Trophoblast cell (in vitro differentiated cells and primary cell): ENCODE results near the gene MAPT.
A peak's percentile ranks its signal among the peaks of the same experiment; 100 is the strongest.

Source experiments
- DNase-seq, 2 donors: peaks; one replicate each; pipeline ENCODE4 v3.0.0-alpha.2; 2016
- H2AFZ ChIP-seq: 2 replicates; pipeline ENCODE4 v1.6.1; 2013; ENCODE audit warnings: low read length, moderate library complexity, mild to moderate bottlenecking; ENCODE audit not compliant: insufficient read depth, poor library complexity
- H2AK5ac ChIP-seq: 2 replicates; pipeline ENCODE4 v1.6.1; 2013; ENCODE audit warnings: mild to moderate bottlenecking, low read length
- H2BK120ac ChIP-seq: 2 replicates; pipeline ENCODE4 v1.6.1; 2013; ENCODE audit warnings: low read length, mild to moderate bottlenecking, moderate library complexity; ENCODE audit not compliant: insufficient read depth, poor library complexity
- H2BK12ac ChIP-seq: 2 replicates; pipeline ENCODE4 v1.6.1; 2013; ENCODE audit warnings: mild to moderate bottlenecking, low read length, moderate library complexity
- H2BK5ac ChIP-seq: 2 replicates; pipeline ENCODE4 v1.6.1; 2013; ENCODE audit warnings: low read length, low read depth, moderate library complexity, mild to moderate bottlenecking; ENCODE audit not compliant: poor library complexity
- H3K14ac ChIP-seq: 2 replicates; pipeline ENCODE4 v1.6.1; 2013; ENCODE audit warnings: mild to moderate bottlenecking, low read length
- H3K18ac ChIP-seq: 2 replicates; pipeline ENCODE4 v1.6.1; 2013; ENCODE audit warnings: mild to moderate bottlenecking, low read length
- H3K23ac ChIP-seq: 2 replicates; pipeline ENCODE4 v1.6.1; 2013; ENCODE audit warnings: low read length
- H3K27ac ChIP-seq: 2 replicates; pipeline ENCODE4 v1.5.1; 2013; ENCODE audit warnings: low read depth, mild to moderate bottlenecking, inconsistent platforms, low read length, moderate library complexity
- H3K27me3 ChIP-seq: 2 replicates; pipeline ENCODE4 v1.6.1; 2013; ENCODE audit warnings: inconsistent platforms, mild to moderate bottlenecking, low read length, moderate library complexity; ENCODE audit not compliant: insufficient read depth
- H3K36me3 ChIP-seq, 2 experiments: 1 replicate in 1 of 2; 2 replicates in 1 of 2; pipeline ENCODE4 v1.6.1; 2013; ENCODE audit warnings: low read length in 2 of 2, mild to moderate bottlenecking in 2 of 2, moderate library complexity in 1 of 2; ENCODE audit not compliant: insufficient read depth in 2 of 2, control insufficient read depth in 1 of 2
- H3K4ac ChIP-seq: 2 replicates; pipeline ENCODE4 v1.6.1; 2013; ENCODE audit warnings: low read depth, mild to moderate bottlenecking, low read length, moderate library complexity
- H3K4me1 ChIP-seq, 2 experiments: 1 replicate in 1 of 2; 2 replicates in 1 of 2; pipeline ENCODE4 v1.6.1; 2013; ENCODE audit warnings: low read length in 2 of 2, mild to moderate bottlenecking in 2 of 2, moderate library complexity in 1 of 2; ENCODE audit not compliant: insufficient read depth in 2 of 2, control insufficient read depth in 1 of 2
- H3K4me2 ChIP-seq: 2 replicates; pipeline ENCODE4 v1.6.1; 2013; ENCODE audit warnings: inconsistent platforms, mild to moderate bottlenecking, low read length, moderate library complexity
- H3K4me3 ChIP-seq: 2 replicates; pipeline ENCODE4 v1.5.1; 2013; ENCODE audit warnings: mild to moderate bottlenecking, low read depth, low read length, inconsistent platforms
- H3K79me1 ChIP-seq: one replicate; pipeline ENCODE4 v1.6.1; 2013; ENCODE audit warnings: low read length
- H3K79me2 ChIP-seq: 2 replicates; pipeline ENCODE4 v1.6.1; 2013; ENCODE audit warnings: low read length, mild to moderate bottlenecking; ENCODE audit not compliant: control insufficient read depth, insufficient read depth, poor library complexity
- H3K9ac ChIP-seq: 2 replicates; pipeline ENCODE4 v1.6.1; 2013; ENCODE audit warnings: mild to moderate bottlenecking, low read length
- H3K9me3 ChIP-seq: 2 replicates; pipeline ENCODE4 v1.6.1; 2013; ENCODE audit warnings: low read depth, mild to moderate bottlenecking, control low read depth, inconsistent platforms, low read length; ENCODE audit not compliant: insufficient read depth
- H4K12ac ChIP-seq: 2 replicates; pipeline ENCODE4 v1.6.1; 2013; ENCODE audit warnings: low read depth, mild to moderate bottlenecking, low read length, moderate library complexity
- H4K8ac ChIP-seq: 2 replicates; pipeline ENCODE4 v1.6.1; 2013; ENCODE audit warnings: low read depth, mild to moderate bottlenecking, low read length, moderate library complexity
- H4K91ac ChIP-seq: one replicate; pipeline ENCODE4 v1.6.1; 2013; ENCODE audit warnings: low read depth, mild to moderate bottlenecking, low read length, moderate library complexity
- WGBS: extraction: QIAGEN DNeasy Blood & Tissue Kit; methylation state at CpG from one replicate; pipeline ENCODE4 v1.1.7; 2013; ENCODE audit warnings: missing lambda C conversion rate; ENCODE audit not compliant: insufficient read length, insufficient coverage; ENCODE audit errors: extremely low coverage; 5-methylcytosine and 5-hydroxymethylcytosine counted together

MAPT gene

DNA sequence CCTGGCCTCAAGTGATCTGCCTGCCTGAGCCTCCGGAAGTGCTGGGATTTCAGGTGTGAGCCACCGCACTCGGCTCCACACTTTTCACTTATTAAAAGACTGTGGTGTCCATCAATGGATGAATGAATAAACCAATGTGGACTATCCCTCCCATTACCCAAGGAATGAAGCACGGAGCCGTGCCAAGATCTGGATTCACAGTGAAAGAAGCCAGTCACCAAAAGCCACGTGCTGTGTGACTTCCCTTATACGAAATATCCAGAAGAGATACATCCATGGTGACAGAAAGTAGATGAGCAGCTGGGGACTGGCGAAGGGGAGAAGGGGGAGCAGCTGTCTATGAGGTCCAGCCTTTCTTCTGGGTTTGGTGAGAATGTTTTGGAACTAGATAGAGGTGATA is 56.5 kb downstream of the MAPT start:
- H3K79me2 ChIP-seq, result no peaks in the 10 kb centered on the region
- H2AFZ ChIP-seq, result no peak overlapping the region
- peaks cover 7 to 17% of the 10 kb centered on the region in 2 experiments for H3K4me1 ChIP-seq
- H3K18ac ChIP-seq, result no peak overlapping the region
- peak overlapping the region; percentile 15 for H2BK5ac ChIP-seq
- H3K27me3 ChIP-seq, result no peaks in the 10 kb centered on the region
- no peak for DNase-seq
- H3K9me3 ChIP-seq, result peaks cover 6% of the 10 kb centered on the region
- H4K12ac ChIP-seq, result no peak overlapping the region
- no peak overlapping the region for H3K23ac ChIP-seq
- peaks cover 12% of the 10 kb centered on the region for H3K79me1 ChIP-seq
- no peak overlapping the region for H3K4ac ChIP-seq
- H3K36me3 ChIP-seq, result no peaks in the 10 kb centered on the region
- no peak overlapping the region for H3K4me2 ChIP-seq
- no peak overlapping the region for H3K27ac ChIP-seq
- H4K91ac ChIP-seq, result peak overlapping the region; percentile 17
- peak overlapping the region; percentile 25 for H2BK120ac ChIP-seq
- no peak overlapping the region for H4K8ac ChIP-seq
- H2BK12ac ChIP-seq, result peak overlapping the region; percentile 27
- no peak overlapping the region for H3K4me3 ChIP-seq
- H3K9ac ChIP-seq, result no peak overlapping the region
- no CpG with 5 or more reads among the region's 8 CpGs for whole genome bisulfite sequencing
- H3K14ac ChIP-seq, result no peak overlapping the region
- H2AK5ac ChIP-seq, result no peak overlapping the region

DNA sequence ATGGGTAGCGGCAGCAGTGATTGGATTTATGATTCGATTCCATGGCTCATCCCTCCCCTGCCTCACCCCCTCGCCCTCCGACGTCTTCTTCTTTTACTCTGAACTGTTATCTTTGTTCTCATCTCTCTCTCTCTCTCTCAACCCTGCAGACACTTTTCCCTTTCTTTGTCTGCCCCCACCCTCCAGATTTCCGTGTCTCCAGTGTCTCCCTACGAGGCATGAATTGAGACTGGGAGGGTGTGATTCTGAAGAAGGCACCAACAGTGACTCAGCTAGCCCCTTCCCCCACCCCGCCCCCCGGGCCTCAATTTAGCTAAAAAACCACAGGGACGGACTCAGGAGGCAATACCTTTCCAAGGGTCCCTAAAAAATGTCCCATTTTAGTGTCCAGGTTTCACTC is 57.0 kb downstream of the MAPT start:
- no CpG with 5 or more reads among the region's 10 CpGs for WGBS
- H3K4ac ChIP-seq, result no peak overlapping the region
- H3K4me1 ChIP-seq, result peaks cover 7 to 17% of the 10 kb centered on the region in 2 experiments

DNA sequence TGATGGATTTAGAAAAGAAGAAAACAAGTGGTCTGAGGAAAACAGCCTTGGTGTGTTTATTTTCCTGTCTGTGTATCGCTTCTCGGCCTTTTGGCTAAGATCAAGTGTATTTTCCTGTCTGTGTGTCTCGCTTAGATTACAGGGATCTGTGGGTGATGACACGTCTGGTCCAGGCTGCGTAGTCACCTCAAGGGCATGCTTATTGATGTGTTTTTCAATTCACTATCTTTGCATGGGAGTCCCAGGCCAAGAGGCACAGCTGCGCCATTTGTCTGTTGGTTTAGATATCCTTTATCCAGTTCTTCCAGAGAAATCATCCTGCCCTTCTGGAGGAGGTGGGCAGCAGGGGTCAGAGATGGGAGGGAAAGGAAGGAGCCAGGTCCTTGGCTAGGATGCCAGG is 57.6 kb downstream of the MAPT start:
- no peak for DNase-seq
- Histone ChIP-seq H3K36me3 (no peaks in the 10 kb centered on the region), H3K4me2 (no peak overlapping the region), H4K91ac (no peak overlapping the region), H2BK5ac (no peak overlapping the region), H3K18ac (no peak overlapping the region), H3K27ac (no peak overlapping the region), H2AFZ (no peak overlapping the region), H3K4ac (no peak overlapping the region), H3K4me3 (no peak overlapping the region), H2BK12ac (no peak overlapping the region), H3K79me1 (peaks cover 10% of the 10 kb centered on the region), H4K12ac (no peak overlapping the region), H3K23ac (no peak overlapping the region), H3K14ac (no peak overlapping the region), H3K27me3 (no peaks in the 10 kb centered on the region), H3K79me2 (no peaks in the 10 kb centered on the region), H3K9me3 (peaks cover 6% of the 10 kb centered on the region), H2AK5ac (no peak overlapping the region), H4K8ac (no peak overlapping the region), H3K9ac (no peak overlapping the region), H3K4me1 (peaks cover 7 to 17% of the 10 kb centered on the region in 2 experiments), H2BK120ac (no peak overlapping the region)
- whole genome bisulfite sequencing, result no CpG with 5 or more reads among the region's 6 CpGs

More for the DNA sequence above, 57.0 kb downstream of the MAPT start:
- Histone ChIP-seq H2BK5ac (no peak overlapping the region), H2AFZ (no peak overlapping the region), H3K27me3 (no peaks in the 10 kb centered on the region), H3K9me3 (peaks cover 6% of the 10 kb centered on the region), H3K23ac (no peak overlapping the region), H2AK5ac (no peak overlapping the region), H3K9ac (no peak overlapping the region), H3K4me2 (peak overlapping the region; percentile 12), H2BK12ac (no peak overlapping the region), H3K4me3 (no peak overlapping the region), H4K8ac (no peak overlapping the region), H3K36me3 (no peaks in the 10 kb centered on the region), H3K79me1 (peaks cover 12% of the 10 kb centered on the region), H4K12ac (no peak overlapping the region), H3K18ac (no peak overlapping the region), H4K91ac (no peak overlapping the region), H3K79me2 (no peaks in the 10 kb centered on the region), H2BK120ac (no peak overlapping the region), H3K27ac (no peak overlapping the region), H3K14ac (no peak overlapping the region)
- DNase-seq, result no peak

DNA sequence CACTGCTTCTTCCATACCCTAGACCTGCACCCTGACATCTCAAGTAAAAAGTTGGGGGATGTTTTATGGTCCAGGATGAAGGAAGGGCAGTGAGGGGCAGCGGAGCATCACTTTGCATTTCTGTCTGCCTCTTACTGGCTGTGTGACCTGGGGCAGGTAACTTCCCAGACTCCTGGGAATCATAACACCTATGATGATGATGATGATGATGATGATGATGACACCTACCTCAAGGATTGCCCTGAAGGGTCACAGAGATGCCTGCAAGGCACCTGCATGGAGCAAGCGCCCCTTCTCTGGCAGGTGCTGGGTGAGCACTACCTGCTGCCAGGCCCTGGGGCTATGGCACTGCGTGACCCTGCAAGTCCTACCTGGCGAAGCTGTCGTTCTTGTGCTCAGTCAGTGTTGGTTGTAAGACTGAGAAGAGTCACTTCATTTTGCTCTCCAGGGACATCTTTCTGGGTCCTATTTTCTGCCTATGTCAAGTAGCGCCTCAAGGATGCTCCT is 58.5 kb downstream of the MAPT start:
- Histone ChIP-seq H3K18ac (no peak overlapping the region), H2BK12ac (no peak overlapping the region), H2AK5ac (no peak overlapping the region), H3K4me2 (no peak overlapping the region), H4K8ac (no peak overlapping the region), H3K23ac (no peak overlapping the region), H3K4me3 (no peak overlapping the region), H4K91ac (no peak overlapping the region), H3K36me3 (no peaks in the 10 kb centered on the region), H3K27me3 (no peaks in the 10 kb centered on the region), H3K9ac (no peak overlapping the region), H3K27ac (no peak overlapping the region), H3K4me1 (peaks cover 7 to 17% of the 10 kb centered on the region in 2 experiments), H3K4ac (no peak overlapping the region), H2AFZ (no peak overlapping the region), H3K9me3 (peaks cover 6% of the 10 kb centered on the region), H3K79me1 (peaks cover 8% of the 10 kb centered on the region), H3K14ac (no peak overlapping the region), H2BK5ac (no peak overlapping the region), H2BK120ac (no peak overlapping the region), H3K79me2 (no peaks in the 10 kb centered on the region), H4K12ac (no peak overlapping the region)
- DNase-seq, result no peak
- no CpG with 5 or more reads among the region's 6 CpGs for WGBS
